PC-9 (cell line): ENCODE measurements around the gene C1QC. TPM values are rescaled to one million over a fixed set of nuclear protein-coding genes. Genes with fewer than 3 reads are reported as not detected.

Experiments
- BruUV-seq: library from RNA; stranded (reverse); fragments of 400-500 nt; replicated peaks from 2 replicates; lab custom pipeline; 2021; lab: Mats Ljungman, UMichigan
- CTCF ChIA-PET: fragments of 300-600 bp; sonication (Branson Sonifier 250); formaldehyde crosslinking; loops from one replicate; lab custom pipeline; 2022; ENCODE audit warnings: antibody characterized with exemption; lab: Charles Lee
- POLR2A ChIA-PET: fragments of 300-600 bp; sonication (Branson Sonifier 250); formaldehyde crosslinking; loops from one replicate; lab custom pipeline; 2022; ENCODE audit warnings: antibody characterized with exemption; ENCODE audit not compliant: unreplicated experiment; lab: Charles Lee
- DNase-seq, 2 experiments: peaks; one replicate each; pipeline versions ENCODE4 v3.0.0 to v3.0.0-alpha.2; 2015 to 2022; ENCODE audit warnings: mixed read lengths in 1 of 2
- H2AFZ ChIP-seq: fragments of 200-600 bp; sonication (generic); 2 replicates; pipeline ENCODE4 v1.8.1; 2017; ENCODE audit warnings: antibody characterized with exemption
- H3F3A ChIP-seq: fragments of 200-600 bp; sonication (generic); 2 replicates; pipeline ENCODE4 v1.8.1; 2017; ENCODE audit warnings: antibody characterized with exemption, mild to moderate bottlenecking, low read depth; ENCODE audit not compliant: insufficient read depth
- H3K27ac ChIP-seq: fragments of 200-600 bp; sonication (generic); 2 replicates; pipeline ENCODE4 v1.6.1; 2016; ENCODE audit warnings: mixed run types
- H3K27me3 ChIP-seq: fragments of 200-600 bp; sonication (generic); 2 replicates; pipeline ENCODE4 v1.6.1; 2016; ENCODE audit warnings: low read depth, mixed run types; ENCODE audit not compliant: insufficient read depth
- H3K36me3 ChIP-seq: fragments of 200-600 bp; sonication (generic); 2 replicates; pipeline ENCODE4 v1.6.1; 2016; ENCODE audit warnings: low read depth, mixed run types
- H3K4me1 ChIP-seq: fragments of 200-600 bp; sonication (generic); replicated peaks from 2 replicates; pipeline ENCODE4 v1.6.1; 2016; ENCODE audit warnings: mixed run types; ENCODE audit not compliant: insufficient read depth
- H3K4me2 ChIP-seq: fragments of 200-600 bp; sonication (generic); 2 replicates; pipeline ENCODE4 v1.6.1; 2017; ENCODE audit warnings: mixed run types
- H3K4me3 ChIP-seq: fragments of 200-600 bp; sonication (generic); 2 replicates; pipeline ENCODE4 v1.6.1; 2016; ENCODE audit warnings: mixed run types
- H3K79me2 ChIP-seq: fragments of 200-600 bp; sonication (generic); 2 replicates; pipeline ENCODE4 v1.6.1; 2017; ENCODE audit warnings: low read depth, mixed run types
- H3K9me2 ChIP-seq: fragments of 200-600 bp; sonication (generic); 2 replicates; pipeline ENCODE4 v1.8.1; 2017; ENCODE audit warnings: mild to moderate bottlenecking; ENCODE audit not compliant: insufficient read depth
- H3K9me3 ChIP-seq: fragments of 200-600 bp; sonication (generic); 2 replicates; pipeline ENCODE4 v1.8.1; 2016; ENCODE audit warnings: low read depth; ENCODE audit not compliant: insufficient read depth
- H4K20me1 ChIP-seq: fragments of 200-600 bp; sonication (generic); 2 replicates; pipeline ENCODE4 v1.8.1; 2017; ENCODE audit not compliant: insufficient read depth
- CTCF ChIP-seq: fragments of 200-600 bp; sonication (generic); conservative IDR thresholded peaks from 2 replicates; pipeline ENCODE4 v1.6.1; 2017; ENCODE audit warnings: mixed run types, antibody characterized with exemption, mild to moderate bottlenecking, moderate library complexity
- EZH2 ChIP-seq: fragments of 200-600 bp; sonication (generic); IDR thresholded peaks from 2 replicates; pipeline ENCODE4 v1.8.0; 2017; ENCODE audit warnings: antibody characterized with exemption, low read depth
- intact Hi-C: fragments of 100-400 bp; cut with micrococcal nuclease; formaldehyde crosslinking; loops from one replicate; pipeline ENCODE4 v1.10.0; 2022; ENCODE audit not compliant: unreplicated experiment
- microRNA-seq: library from miRNA; unstranded; fragments of <30 nt; microRNA quantifications from one replicate; pipeline ENCODE4 v1.2.0, GENCODE V29; 2021; ENCODE audit warnings: borderline number of aligned reads, borderline replicate concordance
- total RNA-seq: library from RNA; stranded (reverse); gene quantifications from 2 replicates; pipeline ENCODE4 v1.2.3, GENCODE V29; 2021

Gene C1QC
- total RNA-seq, 1 experiment from 2014 or later: not detected

GRCh38 chr1:22691031-22691753 is 47.8 kb downstream of the C1QC start:
- no peak overlapping the region for H3K4me2 ChIP-seq
- no peak overlapping the region for H3K27ac ChIP-seq
- H3K9me3 ChIP-seq: no peaks in the 10 kb centered on the region
- no TSS peak for BruUV-seq
- peaks cover 16% of the 10 kb centered on the region for H3F3A ChIP-seq
- no peak for DNase-seq
- TF ChIP-seq EZH2 (no peak), CTCF (no peak)
- no peaks in the 10 kb centered on the region for H3K36me3 ChIP-seq
- H4K20me1 ChIP-seq: no peaks in the 10 kb centered on the region
- intact Hi-C loops: no loop called here
- no peak overlapping the region for H2AFZ ChIP-seq
- no peaks in the 10 kb centered on the region for H3K9me2 ChIP-seq
- H3K27me3 ChIP-seq: no peaks in the 10 kb centered on the region
- peaks cover 11% of the 10 kb centered on the region for H3K4me1 ChIP-seq
- no peaks in the 10 kb centered on the region for H3K79me2 ChIP-seq
- ChIA-PET POLR2A (no interaction called here), CTCF (interaction anchor here (0.6 kb wide), 2 partner anchors 10 to 161 kb away, joined by 3 to 11 read pairs; no protein-coding TSS in a partner anchor)
- H3K4me3 ChIP-seq: no peak overlapping the region

GRCh38 chr1:22694172-22694571 is 50.7 kb downstream of the C1QC start:
- peaks cover 10% of the 10 kb centered on the region for H3F3A ChIP-seq
- intact Hi-C loops: no loop called here
- no peak overlapping the region for H3K4me3 ChIP-seq
- H3K79me2 ChIP-seq: no peaks in the 10 kb centered on the region
- H2AFZ ChIP-seq: no peak overlapping the region
- H3K27ac ChIP-seq: no peak overlapping the region
- no peak for DNase-seq
- H4K20me1 ChIP-seq: no peaks in the 10 kb centered on the region
- H3K4me1 ChIP-seq: peaks cover 9% of the 10 kb centered on the region
- no peaks in the 10 kb centered on the region for H3K27me3 ChIP-seq
- H3K9me2 ChIP-seq: no peaks in the 10 kb centered on the region
- TF ChIP-seq CTCF: no peak
- TF ChIP-seq EZH2: no peak
- no peaks in the 10 kb centered on the region for H3K9me3 ChIP-seq
- CTCF ChIA-PET: no interaction called here
- no peak overlapping the region for H3K4me2 ChIP-seq
- POLR2A ChIA-PET: no interaction called here
- H3K36me3 ChIP-seq: no peaks in the 10 kb centered on the region
- BruUV-seq: no TSS peak

GRCh38 chr1:22696610-22697009 is 53.2 kb downstream of the C1QC start:
- H3K4me1 ChIP-seq: no peaks in the 10 kb centered on the region
- no peak overlapping the region for H2AFZ ChIP-seq
- no peaks in the 10 kb centered on the region for H4K20me1 ChIP-seq
- intact Hi-C loops: no loop called here
- H3K36me3 ChIP-seq: no peaks in the 10 kb centered on the region
- ChIA-PET CTCF (no interaction called here), POLR2A (no interaction called here)
- H3K4me3 ChIP-seq: no peak overlapping the region
- TF ChIP-seq EZH2: no peak
- TF ChIP-seq CTCF: no peak
- H3K79me2 ChIP-seq: no peaks in the 10 kb centered on the region
- no peaks in the 10 kb centered on the region for H3K9me2 ChIP-seq
- no peak for DNase-seq
- no peak overlapping the region for H3K4me2 ChIP-seq
- BruUV-seq: no TSS peak
- H3K9me3 ChIP-seq: no peaks in the 10 kb centered on the region
- no peaks in the 10 kb centered on the region for H3F3A ChIP-seq
- no peaks in the 10 kb centered on the region for H3K27me3 ChIP-seq
- H3K27ac ChIP-seq: no peak overlapping the region

Small RNA genes within 50 kb of the gene (microRNA-seq; reads per million reads assigned to microRNA genes)
- gene MIR6127: not detected

Other genes starting within 250 kb of the C1QC start
- gene ZBTB40, start 191.8 kb upstream of the C1QC start, total RNA-seq: 13.7 and 21.4 TPM in 2 replicates
- gene EPHA8, start 80.1 kb upstream of the C1QC start, total RNA-seq: not detected in 2 replicates
- gene C1QA, start 7.0 kb upstream of the C1QC start, total RNA-seq: not detected in 2 replicates
- not detected in 2 replicates for gene C1QB, start 9.6 kb downstream of the C1QC start, total RNA-seq
- gene EPHB2, start 67.2 kb downstream of the C1QC start, total RNA-seq: 26.7 and 31.1 TPM in 2 replicates